Spleen (tissue), 7 donors: Measurements from ENCODE around the gene PLXNC1.

ENCODE experiments used
- CTCF ChIP-seq, 11 experiments: fragments of 200-600 bp in 7 of 11; fragments of 450-650 bp in 4 of 11; sonication (generic) in 4 of 11; IDR thresholded peaks in 8 of 11; conservative IDR thresholded peaks in 3 of 11; 1 replicate in 7 of 11; 2 replicates in 4 of 11; pipeline versions ENCODE4 v1.4.0 to v1.8.0; 2016 to 2021; ENCODE audit warnings: antibody characterized with exemption in 11 of 11, inconsistent platforms in 4 of 11, mild to moderate bottlenecking in 1 of 11
- POLR2A ChIP-seq, 3 donors: fragments of 450-650 bp; IDR thresholded peaks; one replicate each; pipeline ENCODE4 v1.5.1; 2017; ENCODE audit warnings: antibody characterized with exemption in 3 of 3, mild to moderate bottlenecking in 1 of 3
- donor health status: DM: no; HTN: no; CAD: no; lungs with moderate emphysema.
- donor health status: DM: no; HTN: no; CAD: no.
- donor health status: DM: no; HTN: no; CAD: no.

GRCh38 chr12:94152292-94153078 lies 4.1 kb downstream of the PLXNC1 start:
- no peak for TF ChIP-seq CTCF (IDR thresholded peaks at IDR 0.05 in 8 of 11, conservative IDR thresholded peaks at IDR 0.05 in 3 of 11)
- TF ChIP-seq POLR2A (IDR thresholded peaks at IDR 0.05), result no peak
